B cell (primary cell): Measurements from ENCODE around the gene ITGB8. TPM values are rescaled to one million over a fixed set of nuclear protein-coding genes. Genes with fewer than 3 reads are reported as not detected.

Experiments
- ATAC-seq: fragments of 200-7000 bp; cut with Tn5 transposase; one replicate; pipeline ENCODE4 v1.10.0; 2021; ENCODE audit warnings: low read depth, mild to moderate bottlenecking, moderate number of reproducible peaks, moderate library complexity
- CTCF ChIA-PET: fragments of 350-600 bp; sonication (Branson Sonifier 250); formaldehyde crosslinking; loops from one replicate; lab custom pipeline; 2021; ENCODE audit warnings: antibody characterized with exemption, inconsistent platforms; lab: Charles Lee
- POLR2A ChIA-PET: fragments of 350-600 bp; sonication (Branson Sonifier 250); formaldehyde crosslinking; loops from one replicate; lab custom pipeline; 2021; ENCODE audit warnings: antibody characterized with exemption; lab: Charles Lee
- DNase-seq: peaks from one replicate; pipeline ENCODE4 v3.0.0; 2013
- H2AFZ ChIP-seq: 2 replicates; pipeline ENCODE4 v1.6.1; 2012; ENCODE audit warnings: mild to moderate bottlenecking, low read depth, low read length; ENCODE audit not compliant: insufficient read depth, poor library complexity, severe bottlenecking
- H3K27ac ChIP-seq, 2 donors: 1 replicate in 1 of 2; 2 replicates in 1 of 2; pipeline ENCODE4 v1.5.1; 2012 to 2013; ENCODE audit warnings: low read length in 2 of 2, mild to moderate bottlenecking in 2 of 2, moderate library complexity in 1 of 2
- H3K27me3 ChIP-seq, 4 experiments: fragments of 200-600 bp in 1 of 4; sonication (generic) in 1 of 4; replicated peaks in 1 of 4; 1 replicate in 2 of 4; 2 replicates in 2 of 4; pipeline versions ENCODE4 v1.6.1 to v1.7.0; 2013 to 2016; ENCODE audit warnings: low read length in 3 of 4, mild to moderate bottlenecking in 2 of 4, mixed read lengths in 1 of 4, moderate library complexity in 1 of 4; ENCODE audit not compliant: insufficient read depth in 4 of 4, control insufficient read depth in 3 of 4; ENCODE audit errors: control extremely low read depth in 1 of 4
- H3K36me3 ChIP-seq, 2 experiments: replicated peaks in 1 of 2; 1 replicate in 1 of 2; 2 replicates in 1 of 2; pipeline versions ENCODE4 v1.6.1 to v1.7.1; 2013; ENCODE audit warnings: low read length in 1 of 2; ENCODE audit not compliant: insufficient read depth in 2 of 2, control insufficient read depth in 1 of 2; ENCODE audit errors: control extremely low read depth in 1 of 2, extremely low read depth in 1 of 2
- H3K4me1 ChIP-seq, 2 donors: fragments of 200-600 bp in 1 of 2; sonication (generic) in 1 of 2; 1 replicate in 1 of 2; 2 replicates in 1 of 2; pipeline versions ENCODE4 v1.5.1 to v1.6.1; 2013 to 2017; ENCODE audit warnings: low read length in 2 of 2; ENCODE audit not compliant: control insufficient read depth in 2 of 2, insufficient read depth in 2 of 2
- H3K4me2 ChIP-seq: replicated peaks from 2 replicates; pipeline ENCODE3; 2012; ENCODE audit warnings: mild to moderate bottlenecking, low read depth, low read length; ENCODE audit not compliant: poor library complexity, severe bottlenecking
- H3K4me3 ChIP-seq, 5 experiments: fragments of 200-600 bp in 1 of 5; sonication (generic) in 1 of 5; 1 replicate in 3 of 5; 2 replicates in 2 of 5; pipeline versions ENCODE4 v1.5.1 to v1.7.0; 2011 to 2016; ENCODE audit warnings: low read length in 4 of 5, mild to moderate bottlenecking in 4 of 5, low read depth in 2 of 5, control low read depth in 1 of 5, moderate library complexity in 1 of 5; ENCODE audit not compliant: insufficient read depth in 1 of 5; ENCODE audit errors: control extremely low read depth in 1 of 5, extremely low read depth in 1 of 5
- H3K79me2 ChIP-seq: fragments of 200-600 bp; sonication (generic); one replicate; pipeline ENCODE4 v1.6.0; 2016; ENCODE audit warnings: low read length; ENCODE audit not compliant: control insufficient read depth, insufficient read depth
- H3K9ac ChIP-seq: fragments of 200-600 bp; sonication (generic); 2 replicates; pipeline ENCODE4 v1.6.1; 2017; ENCODE audit warnings: mild to moderate bottlenecking, low read length, moderate library complexity
- H3K9me3 ChIP-seq, 3 donors: one replicate each; pipeline versions ENCODE4 v1.6.1 to v1.7.1; 2013; ENCODE audit warnings: low read length in 2 of 3; ENCODE audit not compliant: control insufficient read depth in 2 of 3, insufficient read depth in 1 of 3; ENCODE audit errors: control extremely low read depth in 1 of 3
- H4K20me1 ChIP-seq: 2 replicates; pipeline ENCODE4 v1.6.0; 2012; ENCODE audit warnings: mild to moderate bottlenecking, low read length; ENCODE audit not compliant: insufficient read depth, control insufficient read depth, poor library complexity, severe bottlenecking
- H3K27ac Mint-ChIP-seq: one replicate; pipeline ENCODE4 v1.8.0; 2021; ENCODE audit warnings: mixed read lengths
- H3K27me3 Mint-ChIP-seq: one replicate; pipeline ENCODE4 v1.8.0; 2021; ENCODE audit warnings: mixed read lengths
- H3K4me1 Mint-ChIP-seq: one replicate; pipeline ENCODE4 v1.8.0; 2021; ENCODE audit warnings: mixed read lengths
- H3K4me3 Mint-ChIP-seq: one replicate; pipeline ENCODE4 v1.8.0; 2021; ENCODE audit warnings: mixed read lengths
- H3K9me3 Mint-ChIP-seq: one replicate; pipeline ENCODE4 v1.8.0; 2022; ENCODE audit warnings: mixed read lengths; ENCODE audit not compliant: insufficient read depth
- EZH2 ChIP-seq: IDR thresholded peaks from 2 replicates; pipeline ENCODE4 v1.6.1; 2012; ENCODE audit warnings: borderline replicate concordance, low read depth, mild to moderate bottlenecking, moderate library complexity, low read length; ENCODE audit not compliant: insufficient read depth, poor library complexity, severe bottlenecking
- WGBS: methylation state at CpG from one replicate; pipeline ENCODE4 v1.1.5; 2013; ENCODE audit warnings: missing lambda C conversion rate; ENCODE audit not compliant: insufficient coverage; 5-methylcytosine and 5-hydroxymethylcytosine counted together
- intact Hi-C: fragments of 100-400 bp; cut with micrococcal nuclease; formaldehyde crosslinking; loops from one replicate; pipeline ENCODE4 v1.10.0; 2022
- polyA plus RNA-seq: library from polyadenylated mRNA; depleted of rRNA; stranded (reverse); fragments of >200 nt; gene quantifications from 2 replicates; pipeline ENCODE4 v1.2.3, GENCODE V29; 2012
- total RNA-seq, 2 donors: library from RNA; stranded (reverse); fragments of 120-200 nt in 1 of 2; gene quantifications; 1 replicate in 1 of 2; 2 replicates in 1 of 2; pipeline versions ENCODE4 v1.2.3 to v1.2.4, GENCODE V29; 2013 to 2022
- TF ChIP-seq, protein P1 (sequence below): fragments of 200-600 bp; IDR thresholded peaks from one replicate; pipeline ENCODE4 v1.8.0; 2022; ENCODE audit warnings: antibody characterized with exemption, mild to moderate bottlenecking

The ITGB8 gene
- total and polyA plus RNA-seq, 2 donors (not counting 1 experiment from before 2014, with no cell fraction given): 0.01 to 0.30 TPM

- Histone ChIP-seq H3K27me3 (no peaks in the 10 kb centered on the region), H3K9me3 (no peaks in the 10 kb centered on the region), H3K4me1 (no peaks in the 10 kb centered on the region), H4K20me1 (no peaks in the 10 kb centered on the region), H3K9ac (no peak overlapping the region), H3K79me2 (no peaks in the 10 kb centered on the region), H2AFZ (no peak overlapping the region), H3K27ac (no peak overlapping the region), H3K36me3 (no peaks in the 10 kb centered on the region), H3K4me2 (no peak overlapping the region), H3K4me3 (no peak overlapping the region)
- Mint-ChIP-seq H3K9me3 (no peaks in the 10 kb centered on the region), H3K27ac (no peak overlapping the region), H3K4me1 (no peaks in the 10 kb centered on the region), H3K27me3 (no peaks in the 10 kb centered on the region), H3K4me3 (no peak overlapping the region)
- WGBS: 100% methylated on average over 3 of the region's 5 CpGs
- TF ChIP-seq, protein P1, sequence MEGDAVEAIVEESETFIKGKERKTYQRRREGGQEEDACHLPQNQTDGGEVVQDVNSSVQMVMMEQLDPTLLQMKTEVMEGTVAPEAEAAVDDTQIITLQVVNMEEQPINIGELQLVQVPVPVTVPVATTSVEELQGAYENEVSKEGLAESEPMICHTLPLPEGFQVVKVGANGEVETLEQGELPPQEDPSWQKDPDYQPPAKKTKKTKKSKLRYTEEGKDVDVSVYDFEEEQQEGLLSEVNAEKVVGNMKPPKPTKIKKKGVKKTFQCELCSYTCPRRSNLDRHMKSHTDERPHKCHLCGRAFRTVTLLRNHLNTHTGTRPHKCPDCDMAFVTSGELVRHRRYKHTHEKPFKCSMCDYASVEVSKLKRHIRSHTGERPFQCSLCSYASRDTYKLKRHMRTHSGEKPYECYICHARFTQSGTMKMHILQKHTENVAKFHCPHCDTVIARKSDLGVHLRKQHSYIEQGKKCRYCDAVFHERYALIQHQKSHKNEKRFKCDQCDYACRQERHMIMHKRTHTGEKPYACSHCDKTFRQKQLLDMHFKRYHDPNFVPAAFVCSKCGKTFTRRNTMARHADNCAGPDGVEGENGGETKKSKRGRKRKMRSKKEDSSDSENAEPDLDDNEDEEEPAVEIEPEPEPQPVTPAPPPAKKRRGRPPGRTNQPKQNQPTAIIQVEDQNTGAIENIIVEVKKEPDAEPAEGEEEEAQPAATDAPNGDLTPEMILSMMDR: no peak
- TF ChIP-seq EZH2: no peak
- DNase-seq (no peak), ATAC-seq (no peak)
- POLR2A ChIA-PET: no interaction called here
- intact Hi-C loops: no loop called here
- CTCF ChIA-PET: interaction anchor here (1.1 kb wide), 1 partner anchor 11 kb away, joined by 3 read pairs; no protein-coding TSS in a partner anchor
Measured at GRCh38 chr7:20409961-20410360, 79.3 kb downstream of the ITGB8 start.

- no peak for TF ChIP-seq EZH2
- TF ChIP-seq, protein P1: no peak
- no peak overlapping the region for H3K27ac ChIP-seq
- no peaks in the 10 kb centered on the region for H3K36me3 ChIP-seq
- H3K9me3 ChIP-seq: no peaks in the 10 kb centered on the region
- Mint-ChIP-seq H3K4me1 (no peaks in the 10 kb centered on the region), H3K27me3 (no peaks in the 10 kb centered on the region), H3K9me3 (no peaks in the 10 kb centered on the region), H3K27ac (no peak overlapping the region), H3K4me3 (no peak overlapping the region)
- intact Hi-C loops: no loop called here
- no peak overlapping the region for H3K4me3 ChIP-seq
- ATAC-seq (no peak), DNase-seq (no peak)
- H4K20me1 ChIP-seq: no peaks in the 10 kb centered on the region
- no peak overlapping the region for H2AFZ ChIP-seq
- ChIA-PET CTCF (interaction anchor here (1.1 kb wide), 1 partner anchor 10 kb away, joined by 3 read pairs; no protein-coding TSS in a partner anchor), POLR2A (no interaction called here)
- H3K4me1 ChIP-seq: no peaks in the 10 kb centered on the region
- no peaks in the 10 kb centered on the region for H3K27me3 ChIP-seq
- no peaks in the 10 kb centered on the region for H3K79me2 ChIP-seq
- no peak overlapping the region for H3K4me2 ChIP-seq
- H3K9ac ChIP-seq: no peak overlapping the region
- WGBS: 80% methylated on average over 1 of the region's 2 CpGs
Measured at GRCh38 chr7:20411372-20411771, 80.7 kb downstream of the ITGB8 start.
